Measurements from ENCODE around the gene ADCK2. TPM values are rescaled to one million over a fixed set of nuclear protein-coding genes. Genes with fewer than 3 reads are reported as not detected.
A peak's percentile ranks its signal among the peaks of the same experiment; 100 is the strongest.

Gene ADCK2
- polyA plus RNA-seq, 3 donors = 8.7 to 28.7 (median 18.3) TPM

DNA sequence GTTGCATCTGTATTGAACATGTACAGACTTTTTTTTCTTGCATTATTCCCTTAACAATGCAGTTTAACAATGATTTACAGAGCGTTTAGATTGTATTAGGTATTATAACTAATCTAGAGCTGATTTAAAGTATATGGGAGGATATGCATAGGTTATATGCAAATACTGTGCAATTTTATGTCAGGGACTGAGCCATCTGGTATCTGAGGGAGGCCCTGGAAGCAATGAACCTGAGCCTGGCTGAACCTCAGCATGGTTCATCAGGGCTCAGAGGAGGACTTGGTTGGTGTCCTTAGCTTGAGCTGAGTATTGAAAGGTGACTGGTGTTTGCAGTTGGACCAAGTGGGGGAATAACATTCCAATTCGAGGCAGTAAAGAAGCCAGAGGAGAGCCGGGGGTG, 4.8 kb downstream of the ADCK2 start:
- Histone ChIP-seq H3K4me1 (ENCODE audit: control insufficient read depth in 1 of 2, insufficient read depth in 2 of 2, low read length in 2 of 2) (peaks cover 36 to 41% of the 10 kb centered on the region in 2 donors), H3K4me2 (replicated peaks; ENCODE audit: extremely low read depth, low read length, poor library complexity, severe bottlenecking) (no peak overlapping the region), H4K20me1 (ENCODE audit: insufficient read depth, low read length) (no peaks in the 10 kb centered on the region), H3K9ac (ENCODE audit: insufficient read depth, low read length, poor library complexity, severe bottlenecking) (no peak overlapping the region), H3K4me3 (replicated peaks in 1 of 3; ENCODE audit: low read depth in 2 of 3, low read length in 3 of 3) (no peak overlapping the region), H3K27me3 (ENCODE audit: control insufficient read depth in 2 of 2, insufficient read depth in 2 of 2, low read length in 2 of 2) (no peaks in the 10 kb centered on the region), H3K79me2 (ENCODE audit: insufficient read depth, low read length) (peaks cover 7% of the 10 kb centered on the region), H3K36me3 (replicated peaks in 1 of 2; ENCODE audit: control insufficient read depth in 1 of 2, insufficient read depth in 2 of 2, low read length in 2 of 2) (peaks cover 35 to 51% of the 10 kb centered on the region in 2 donors), H3K27ac (ENCODE audit: low read depth in 1 of 2, low read length in 2 of 2) (no peak overlapping the region), H2AFZ (ENCODE audit: insufficient read depth, low read depth, low read length, poor library complexity, severe bottlenecking) (no peak overlapping the region), H3K9me3 (replicated peaks in 1 of 2; ENCODE audit: control insufficient read depth in 1 of 2, insufficient read depth in 1 of 2, low read length in 2 of 2) (no peaks in the 10 kb centered on the region)
- intact Hi-C loops (cut with micrococcal nuclease) = no loop called here
- Mint-ChIP-seq H3K27ac (peak overlapping the region in 2 of 7 donors; percentile 31 to 35), H3K27me3 (ENCODE audit: low read depth in 3 of 3) (peaks cover 2 to 5% (median 2%) of the 10 kb centered on the region in 3 donors), H3K4me1 (peaks cover 36% of the 10 kb centered on the region), H3K4me3 (no peak overlapping the region), H3K9me3 (no peaks in the 10 kb centered on the region), H3K36me3 (peaks cover 44 to 55% of the 10 kb centered on the region in 2 donors)
- 100% methylated on average over 2 of the region's 3 CpGs for WGBS (ENCODE audit: insufficient coverage)
- TF ChIP-seq, protein P1, sequence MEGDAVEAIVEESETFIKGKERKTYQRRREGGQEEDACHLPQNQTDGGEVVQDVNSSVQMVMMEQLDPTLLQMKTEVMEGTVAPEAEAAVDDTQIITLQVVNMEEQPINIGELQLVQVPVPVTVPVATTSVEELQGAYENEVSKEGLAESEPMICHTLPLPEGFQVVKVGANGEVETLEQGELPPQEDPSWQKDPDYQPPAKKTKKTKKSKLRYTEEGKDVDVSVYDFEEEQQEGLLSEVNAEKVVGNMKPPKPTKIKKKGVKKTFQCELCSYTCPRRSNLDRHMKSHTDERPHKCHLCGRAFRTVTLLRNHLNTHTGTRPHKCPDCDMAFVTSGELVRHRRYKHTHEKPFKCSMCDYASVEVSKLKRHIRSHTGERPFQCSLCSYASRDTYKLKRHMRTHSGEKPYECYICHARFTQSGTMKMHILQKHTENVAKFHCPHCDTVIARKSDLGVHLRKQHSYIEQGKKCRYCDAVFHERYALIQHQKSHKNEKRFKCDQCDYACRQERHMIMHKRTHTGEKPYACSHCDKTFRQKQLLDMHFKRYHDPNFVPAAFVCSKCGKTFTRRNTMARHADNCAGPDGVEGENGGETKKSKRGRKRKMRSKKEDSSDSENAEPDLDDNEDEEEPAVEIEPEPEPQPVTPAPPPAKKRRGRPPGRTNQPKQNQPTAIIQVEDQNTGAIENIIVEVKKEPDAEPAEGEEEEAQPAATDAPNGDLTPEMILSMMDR (IDR thresholded peaks at IDR 0.05) = no peak
- DNase-seq = no peak

DNA sequence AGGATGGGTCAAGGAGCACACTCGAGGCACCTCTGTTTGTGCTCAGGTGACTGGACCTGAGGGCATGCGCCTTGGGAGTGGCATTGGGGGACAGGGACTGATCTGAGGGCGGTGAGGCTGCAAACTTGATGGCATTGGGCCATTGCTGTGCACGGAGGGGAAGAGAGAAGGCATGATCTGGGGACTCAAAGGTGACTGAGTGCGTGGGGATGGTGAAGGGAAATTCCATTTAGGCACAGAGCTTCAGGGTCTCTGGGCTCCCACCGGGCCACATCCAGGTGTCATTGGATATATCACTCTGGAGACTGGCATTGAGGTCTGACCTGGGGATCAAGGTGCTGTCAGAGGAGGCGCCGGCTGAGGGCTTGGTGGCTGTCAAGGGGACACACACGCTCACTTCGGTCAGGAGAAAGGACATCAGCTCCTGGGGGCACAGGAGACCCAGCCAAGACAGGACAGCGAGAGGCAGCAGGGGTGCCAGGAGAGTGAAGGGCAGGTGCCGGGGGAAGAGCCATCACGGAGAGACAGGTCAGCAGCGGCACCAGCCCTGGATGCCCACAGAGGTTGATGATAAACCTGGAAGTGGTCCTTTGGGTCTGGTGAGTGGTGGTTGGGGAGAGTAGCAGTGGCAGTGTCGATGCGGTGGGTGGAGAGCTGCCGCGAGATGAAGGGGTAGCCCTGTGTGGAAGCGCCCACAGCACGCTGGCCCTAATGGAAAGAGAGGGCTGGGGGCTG, 5.5 kb downstream of the ADCK2 start:
- Histone ChIP-seq H3K4me3 (replicated peaks in 1 of 3; ENCODE audit: low read depth in 2 of 3, low read length in 3 of 3) (no peak overlapping the region), H3K27me3 (ENCODE audit: control insufficient read depth in 2 of 2, insufficient read depth in 2 of 2, low read length in 2 of 2) (no peaks in the 10 kb centered on the region), H4K20me1 (ENCODE audit: insufficient read depth, low read length) (no peaks in the 10 kb centered on the region), H3K79me2 (ENCODE audit: insufficient read depth, low read length) (peaks cover 7% of the 10 kb centered on the region), H3K9me3 (replicated peaks in 1 of 2; ENCODE audit: control insufficient read depth in 1 of 2, insufficient read depth in 1 of 2, low read length in 2 of 2) (no peaks in the 10 kb centered on the region), H3K36me3 (replicated peaks in 1 of 2; ENCODE audit: control insufficient read depth in 1 of 2, insufficient read depth in 2 of 2, low read length in 2 of 2) (peaks cover 38 to 58% of the 10 kb centered on the region in 2 donors), H3K27ac (ENCODE audit: low read depth in 1 of 2, low read length in 2 of 2) (no peak overlapping the region), H2AFZ (ENCODE audit: insufficient read depth, low read depth, low read length, poor library complexity, severe bottlenecking) (no peak overlapping the region), H3K4me2 (replicated peaks; ENCODE audit: extremely low read depth, low read length, poor library complexity, severe bottlenecking) (no peak overlapping the region), H3K9ac (ENCODE audit: insufficient read depth, low read length, poor library complexity, severe bottlenecking) (no peak overlapping the region), H3K4me1 (ENCODE audit: control insufficient read depth in 1 of 2, insufficient read depth in 2 of 2, low read length in 2 of 2) (peaks cover 35 to 37% of the 10 kb centered on the region in 2 donors)
- Mint-ChIP-seq H3K4me3 (no peak overlapping the region), H3K36me3 (peaks cover 47 to 62% of the 10 kb centered on the region in 2 donors), H3K27ac (peak overlapping the region in 3 of 7 donors; percentile 0 to 26 (median 26)), H3K4me1 (peaks cover 36% of the 10 kb centered on the region), H3K9me3 (no peaks in the 10 kb centered on the region), H3K27me3 (ENCODE audit: low read depth in 3 of 3) (peaks cover 2 to 5% (median 2%) of the 10 kb centered on the region in 3 donors)
- TF ChIP-seq, protein P1 (IDR thresholded peaks at IDR 0.05) = no peak
- DNase-seq = no peak
- intact Hi-C loops (cut with micrococcal nuclease) = no loop called here
- 99% methylated on average over 20 of the region's 20 CpGs for WGBS (ENCODE audit: insufficient coverage)
